HG03439 (cell line): ENCODE results near the gene LCORL.
A peak's percentile ranks its signal among the peaks of the same experiment; 100 is the strongest.

Source experiments
- ATAC-seq: cut with Tn5 transposase; IDR thresholded peaks from one replicate; pipeline ENCODE4 v1.9.1; 2021; ENCODE audit warnings: mild to moderate bottlenecking, moderate library complexity; ENCODE audit not compliant: unreplicated experiment

The LCORL gene

GRCh38 chr4:17939054-17939453, 82.5 kb downstream of the LCORL start:
- no peak for ATAC-seq

- no peak for ATAC-seq
These were observed 87.3 kb downstream of the LCORL start for GRCh38 chr4:17934286-17934685.

- no peak for ATAC-seq
These were observed 88.4 kb downstream of the LCORL start for GRCh38 chr4:17933126-17933525.

- no peak for ATAC-seq
These were observed 89.5 kb downstream of the LCORL start for GRCh38 chr4:17932041-17932440.

- ATAC-seq: no peak
These were observed 91.3 kb downstream of the LCORL start for GRCh38 chr4:17930256-17930655.

GRCh38 chr4:17924189-17924588, 97.4 kb downstream of the LCORL start:
- no peak for ATAC-seq

- no peak for ATAC-seq
These were observed 100.1 kb downstream of the LCORL start for GRCh38 chr4:17921451-17921850.

GRCh38 chr4:17920681-17921080, 100.9 kb downstream of the LCORL start:
- no peak for ATAC-seq

- ATAC-seq: no peak
These were observed 106.1 kb downstream of the LCORL start for GRCh38 chr4:17915439-17915838.

- ATAC-seq: no peak
These were observed 109.5 kb downstream of the LCORL start for GRCh38 chr4:17912011-17912410.

- no peak for ATAC-seq
These were observed 109.9 kb downstream of the LCORL start for GRCh38 chr4:17911608-17912007.

GRCh38 chr4:17898553-17899055, 123.0 kb downstream of the LCORL start:
- ATAC-seq: no peak

GRCh38 chr4:17895481-17895880, 126.1 kb downstream of the LCORL start:
- no peak for ATAC-seq

- ATAC-seq: no peak
These were observed 127.1 kb downstream of the LCORL start for GRCh38 chr4:17894421-17894820.

GRCh38 chr4:17889692-17890091, 131.9 kb downstream of the LCORL start:
- no peak for ATAC-seq

- no peak for ATAC-seq
These were observed 137.0 kb downstream of the LCORL start for GRCh38 chr4:17884511-17884910.

GRCh38 chr4:17884063-17884462, 137.5 kb downstream of the LCORL start:
- no peak for ATAC-seq

GRCh38 chr4:17877661-17878060, 143.9 kb downstream of the LCORL start:
- no peak for ATAC-seq

GRCh38 chr4:17876943-17877342, 144.6 kb downstream of the LCORL start:
- no peak for ATAC-seq

- ATAC-seq: peak; percentile 92
These were observed 146.0 kb downstream of the LCORL start for GRCh38 chr4:17875402-17876070.

- no peak for ATAC-seq
These were observed 152.2 kb downstream of the LCORL start for GRCh38 chr4:17869327-17869726.

GRCh38 chr4:17867276-17867675, 154.3 kb downstream of the LCORL start:
- no peak for ATAC-seq

- no peak for ATAC-seq
These were observed 154.7 kb downstream of the LCORL start for GRCh38 chr4:17866810-17867209.
